Endothelial cell of umbilical vein (primary cell): ENCODE results near the gene MTF1. TPM values are rescaled to one million over a fixed set of nuclear protein-coding genes. Genes with fewer than 3 reads are reported as not detected.
A peak's percentile ranks its signal among the peaks of the same experiment; 100 is the strongest.

Experiments
- BruUV-seq: library from RNA; stranded (reverse); fragments of 400-500 nt; replicated peaks from 2 replicates; lab custom pipeline; 2021; lab: Mats Ljungman, UMichigan
- CTCF ChIA-PET: fragments of 300-600, 350-600 bp; sonication (Branson Sonifier 250); formaldehyde crosslinking; loops from one replicate; lab custom pipeline; 2021; ENCODE audit warnings: antibody characterized with exemption, inconsistent platforms; lab: Charles Lee
- POLR2A ChIA-PET: fragments of 300-600, 350-600 bp; sonication (Branson Sonifier 250); formaldehyde crosslinking; loops from one replicate; lab custom pipeline; 2021; ENCODE audit warnings: antibody characterized with exemption, inconsistent platforms; lab: Charles Lee
- DNase-seq: peaks from one replicate; pipeline ENCODE4 v3.0.0-alpha.2; 2011; ENCODE audit warnings: low read depth, low spot score
- FAIRE-seq: peaks from 2 replicates; lab custom pipeline; 2011; peaks lifted over from hg19 to GRCh38; lab: Jason Lieb, UNC
- H2AFZ ChIP-seq: 2 replicates; pipeline ENCODE4 v1.6.0; 2012; ENCODE audit warnings: low read depth, low read length, control low read depth, inconsistent platforms
- H3K27ac ChIP-seq: 2 replicates; pipeline ENCODE4 v1.5.1; 2011; ENCODE audit warnings: low read depth, mild to moderate bottlenecking, control low read depth, low read length, moderate library complexity; ENCODE audit not compliant: insufficient read depth
- H3K27me3 ChIP-seq, 2 experiments: 2 replicates each; pipeline versions ENCODE4 v1.6.0 to v1.6.1; 2011; ENCODE audit warnings: low read length in 2 of 2, mixed read lengths in 1 of 2; ENCODE audit not compliant: control insufficient read depth in 2 of 2, insufficient read depth in 2 of 2
- H3K36me3 ChIP-seq, 2 experiments: 2 replicates in 1 of 2; 3 replicates in 1 of 2; pipeline ENCODE4 v1.5.1; 2011; ENCODE audit warnings: low read length in 2 of 2, mild to moderate bottlenecking in 1 of 2, moderate library complexity in 1 of 2; ENCODE audit not compliant: control insufficient read depth in 2 of 2, insufficient read depth in 2 of 2; ENCODE audit errors: extremely low read depth in 1 of 2
- H3K4me1 ChIP-seq: 3 replicates; pipeline ENCODE4 v1.5.1; 2011; ENCODE audit warnings: mild to moderate bottlenecking, low read length; ENCODE audit not compliant: control insufficient read depth, insufficient read depth; ENCODE audit errors: extremely low read depth
- H3K4me2 ChIP-seq: 2 replicates; pipeline ENCODE4 v1.6.1; 2011; ENCODE audit warnings: low read length, control low read depth, mixed read lengths; ENCODE audit not compliant: insufficient read depth
- H3K4me3 ChIP-seq, 3 experiments: fragments of 200-600 bp in 1 of 3; sonication (generic), shearing (Covaris generic) in 1 of 3; replicated peaks in 1 of 3; 2 replicates each; pipeline ENCODE4 v1.5.1; 2011 to 2016; ENCODE audit warnings: control low read depth in 3 of 3, low read length in 3 of 3, mild to moderate bottlenecking in 2 of 3, inconsistent platforms in 1 of 3, low read depth in 1 of 3, moderate library complexity in 1 of 3; ENCODE audit not compliant: insufficient read depth in 1 of 3
- H3K79me2 ChIP-seq: 2 replicates; pipeline ENCODE4 v1.6.0; 2012; ENCODE audit warnings: low read length, inconsistent platforms; ENCODE audit not compliant: control insufficient read depth, insufficient read depth
- H3K9ac ChIP-seq: replicated peaks from 2 replicates; pipeline ENCODE3; 2011; ENCODE audit warnings: low read length, control low read depth; ENCODE audit not compliant: insufficient read depth; ENCODE audit errors: extremely low read depth
- H3K9me1 ChIP-seq: replicated peaks from 3 replicates; pipeline ENCODE4 v1.6.0; 2011; ENCODE audit warnings: mild to moderate bottlenecking, low read length; ENCODE audit not compliant: control insufficient read depth, insufficient read depth; ENCODE audit errors: extremely low read depth
- H3K9me3 ChIP-seq: replicated peaks from 2 replicates; pipeline ENCODE4 v1.5.1; 2012; ENCODE audit warnings: low read length, inconsistent platforms; ENCODE audit not compliant: control insufficient read depth, insufficient read depth
- H4K20me1 ChIP-seq: replicated peaks from 2 replicates; pipeline ENCODE3; 2011; ENCODE audit warnings: mild to moderate bottlenecking, low read length; ENCODE audit not compliant: control insufficient read depth, insufficient read depth; ENCODE audit errors: extremely low read depth
- CTCF ChIP-seq, 2 donors: IDR thresholded peaks; 1 replicate in 1 of 2; 2 replicates in 1 of 2; pipeline ENCODE4 v1.5.1; 2011; ENCODE audit warnings: low read length in 2 of 2, mild to moderate bottlenecking in 2 of 2, moderate library complexity in 2 of 2, control low read depth in 1 of 2, inconsistent platforms in 1 of 2, low read depth in 1 of 2; ENCODE audit not compliant: insufficient read depth in 1 of 2; ENCODE audit errors: extremely low read depth in 1 of 2
- FOS ChIP-seq: IDR thresholded peaks from 2 replicates; pipeline ENCODE4 v1.6.1; 2011; ENCODE audit warnings: mild to moderate bottlenecking, low read length, moderate library complexity, borderline replicate concordance; ENCODE audit not compliant: insufficient read depth
- MAX ChIP-seq: IDR thresholded peaks from 2 replicates; pipeline ENCODE4 v1.6.1; 2011; ENCODE audit not compliant: insufficient read depth, insufficient read length
- MYC ChIP-seq: IDR thresholded peaks from one replicate; pipeline ENCODE4 v1.6.1; 2011; ENCODE audit warnings: mild to moderate bottlenecking, low read depth, low read length
- POLR2A ChIP-seq: IDR thresholded peaks from 2 replicates; pipeline ENCODE4 v1.6.1; 2012; ENCODE audit warnings: low read depth, mild to moderate bottlenecking, control low read depth, low read length
- dilution Hi-C: fragments of 300-500 bp; cut with MboI; formaldehyde crosslinking; loops from one replicate; pipeline ENCODE4 v1.15.0; 2019; ENCODE audit warnings: low sequenced_read_pairs; ENCODE audit not compliant: extremely low pct_ligation_motif_present
- intact Hi-C: fragments of 100-400 bp; cut with micrococcal nuclease; formaldehyde crosslinking; loops from one replicate; pipeline ENCODE4 v1.10.0; 2022
- polyA plus RNA-seq, 4 experiments: library from polyadenylated mRNA; depleted of rRNA in 3 of 4; stranded (reverse) in 3 of 4; unstranded in 1 of 4; fragments of >200 nt; gene quantifications; 2 replicates each; pipeline versions ENCODE4 v1.2.1 to v1.2.3, GENCODE V29; 2011 to 2012; ENCODE audit warnings: missing spikeins in 1 of 4
- total RNA-seq: library from RNA; stranded (reverse); gene quantifications from 2 replicates; pipeline ENCODE4 v1.2.3, GENCODE V29; 2021

MTF1 gene
- total and polyA plus RNA-seq, 2 donors (not counting 3 experiments of a cell fraction or from before 2014, with no cell fraction given) = 4.9 to 18.5 TPM

GRCh38 chr1:37858931-37859506, 373 bp downstream of the MTF1 start:
- no peaks in the 10 kb centered on the region for H4K20me1 ChIP-seq
- peak overlapping the region; percentile 63 for H2AFZ ChIP-seq
- H3K27me3 ChIP-seq = no peaks in the 10 kb centered on the region
- TSS peak; percentile 65 for BruUV-seq
- TF ChIP-seq CTCF (IDR thresholded peaks at IDR 0.05; ENCODE audit: extremely low read depth in 1 of 2, insufficient read depth in 1 of 2, low read depth in 1 of 2, low read length in 2 of 2) (no peak), MYC (no peak), POLR2A (no peak), MAX (no peak), FOS (no peak)
- peaks cover 11% of the 10 kb centered on the region for H3K4me1 ChIP-seq
- ChIA-PET CTCF (interaction anchor here (0.9 to 2.7 kb wide), 26 partner anchors 8 to 1283 kb away, joined by 3 to 32 read pairs (median 5); partner anchors contain the start of genes C1orf122, CDCA8, SF3A3 and YRDC), POLR2A (interaction anchor here (1.8 to 2.1 kb wide), 2 partner anchors 51 to 169 kb away, joined by 5 to 10 read pairs; partner anchors contain the start of genes C1orf122 and YRDC)
- DNase-seq (no peak), FAIRE-seq (no peak)
- H3K9ac ChIP-seq = peak overlapping the region; percentile 89
- no peaks in the 10 kb centered on the region for H3K9me1 ChIP-seq
- peaks cover 3 to 5% of the 10 kb centered on the region in 2 experiments for H3K36me3 ChIP-seq
- dilution Hi-C loops = no loop called here
- H3K9me3 ChIP-seq = no peaks in the 10 kb centered on the region
- intact Hi-C loops = loop anchor here (1.0 kb wide), 2 partner anchors 51 to 256 kb away; partner anchors contain the start of gene YRDC
- H3K27ac ChIP-seq = peak overlapping the region; percentile 78
- H3K4me2 ChIP-seq = peak overlapping the region; percentile 85
- H3K79me2 ChIP-seq = peaks cover 27% of the 10 kb centered on the region
- H3K4me3 ChIP-seq = peak overlapping the region; percentile 58 to 89 (median 87)
